GM04504 (cell line): Measurements from ENCODE around the gene TMEM209.

Source experiments
- DNase-seq: peaks from one replicate; pipeline ENCODE4 v3.0.0-alpha.2; 2012; ENCODE audit warnings: low read depth

Gene TMEM209

DNA sequence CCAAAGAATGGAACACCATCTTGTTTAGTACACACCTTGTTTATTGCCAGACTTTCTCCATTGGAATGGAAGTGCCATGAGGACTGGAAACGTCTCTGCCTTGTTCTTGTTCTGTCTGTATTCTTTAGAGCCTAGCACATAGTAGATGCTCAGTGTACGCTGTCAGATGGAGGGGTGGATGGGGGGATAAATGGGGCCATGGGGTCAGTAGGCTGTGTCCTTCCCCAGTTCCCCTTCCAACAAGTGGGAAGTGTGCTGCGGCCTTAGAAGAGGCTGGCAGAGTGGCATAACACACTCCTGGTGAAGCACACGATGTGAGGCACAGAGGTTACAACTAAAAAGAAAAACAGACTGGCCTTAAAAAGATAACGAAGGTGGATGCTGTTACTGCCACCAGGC lies 61.9 kb downstream of the TMEM209 start:
- DNase-seq, result no peak

DNA sequence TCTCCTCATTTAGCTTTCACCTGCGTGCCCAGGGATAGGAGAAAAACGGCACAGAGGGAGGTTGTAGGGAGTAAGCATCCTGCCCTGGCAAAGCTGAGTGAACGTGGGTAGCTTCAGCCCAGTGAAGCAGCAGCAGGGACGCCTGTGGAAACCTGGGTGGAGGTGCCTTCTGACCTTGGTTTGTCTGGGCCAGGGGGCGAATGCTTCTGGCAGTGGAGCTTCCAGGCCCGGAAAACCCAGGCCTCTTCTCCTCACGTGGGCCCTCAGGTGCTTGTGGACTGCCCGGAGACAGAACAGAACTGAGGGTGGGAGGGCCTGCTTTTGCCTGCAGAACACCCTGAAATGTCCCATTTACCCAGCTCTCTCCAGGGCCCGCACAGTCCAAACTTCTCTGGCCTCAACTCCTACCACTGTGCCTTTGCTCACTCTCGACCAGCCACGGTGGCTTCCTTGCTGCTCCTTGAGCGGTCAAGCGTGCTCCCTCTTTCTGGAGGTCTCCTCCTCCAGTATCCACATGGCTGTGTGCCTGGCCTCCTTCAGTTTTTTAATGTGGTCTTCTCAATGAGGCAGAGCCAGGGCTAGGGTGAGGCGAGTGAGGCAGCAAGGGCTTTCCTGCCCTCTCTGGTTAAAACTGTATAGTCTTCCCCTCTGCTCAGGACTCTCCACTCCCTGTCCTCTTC lies 62.4 kb downstream of the TMEM209 start:
- DNase-seq, result no peak

- no peak for DNase-seq
Observed at GRCh38 chr7:130141884-130142653, 63.1 kb downstream of the TMEM209 start.

- peak; percentile 34 for DNase-seq
Observed at GRCh38 chr7:130141161-130141883, 63.9 kb downstream of the TMEM209 start.

DNA sequence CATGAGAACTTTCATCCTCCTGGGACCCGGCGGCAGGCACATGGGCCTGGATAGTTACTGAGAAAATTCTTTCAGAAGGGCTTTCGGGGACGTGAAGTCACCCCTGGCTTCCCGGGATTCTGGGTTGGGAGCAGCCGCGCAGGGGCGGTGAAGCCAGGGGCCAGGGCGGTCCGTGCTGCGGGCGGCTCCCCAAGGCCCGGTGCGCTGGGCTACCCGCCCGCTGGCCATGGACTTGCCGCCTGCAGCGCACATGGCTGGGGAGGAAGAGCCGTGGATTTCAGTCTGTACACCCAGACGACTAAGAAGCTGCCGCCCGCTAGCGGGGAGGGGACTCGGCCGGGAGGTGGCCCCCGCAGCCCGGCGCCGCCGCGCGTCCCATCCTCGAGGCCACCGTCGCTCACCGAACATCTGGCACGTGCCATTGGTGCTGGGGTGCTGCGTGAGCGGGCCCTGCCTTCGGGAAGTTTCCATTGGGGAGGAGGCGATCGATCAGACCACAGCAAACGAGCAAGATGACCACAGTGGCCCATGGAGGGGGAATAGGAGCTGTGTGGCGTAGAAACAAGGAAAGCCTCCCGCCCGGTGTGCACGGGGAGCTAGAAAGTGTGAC lies 64.5 kb downstream of the TMEM209 start:
- DNase-seq, result no peak

DNA sequence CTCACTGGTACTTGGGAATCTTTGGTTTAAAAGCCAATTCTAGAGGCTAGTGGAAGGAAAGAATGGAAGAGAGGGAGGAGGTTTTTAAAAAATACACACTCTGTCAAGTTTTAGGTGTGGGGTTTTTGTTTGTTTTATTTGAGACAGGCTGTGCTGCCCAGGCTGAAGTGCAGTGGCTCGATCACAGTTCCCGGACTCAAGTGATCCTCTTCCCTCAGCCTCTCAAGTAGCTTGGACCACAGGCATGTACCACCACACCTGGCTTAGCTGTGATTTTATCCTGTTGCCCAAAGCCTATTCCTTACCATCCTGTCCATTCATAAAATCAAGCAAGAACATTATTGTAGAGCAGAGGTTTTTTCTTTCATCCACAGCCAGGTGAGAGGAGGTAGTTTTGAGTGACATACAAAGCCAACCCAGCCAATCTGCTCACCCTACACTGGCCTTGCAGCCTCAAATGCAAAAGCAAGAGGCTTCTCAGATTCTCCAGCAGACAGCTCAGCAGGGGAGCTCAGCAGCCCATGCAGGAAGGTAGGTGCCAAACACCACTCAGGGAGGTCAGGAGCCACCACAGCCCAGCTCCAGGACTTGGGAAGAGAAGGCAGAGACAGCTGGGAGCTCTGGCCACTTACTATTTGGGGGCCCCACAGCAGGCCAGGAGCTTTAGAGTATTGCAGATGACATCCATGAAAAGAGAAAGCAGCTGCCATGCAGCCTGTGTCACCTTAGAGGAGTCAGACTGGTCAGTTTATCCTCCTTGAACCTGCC lies 65.8 kb downstream of the TMEM209 start:
- DNase-seq, result no peak

- DNase-seq, result no peak
Observed at GRCh38 chr7:130137207-130137606, 68.0 kb downstream of the TMEM209 start.

DNA sequence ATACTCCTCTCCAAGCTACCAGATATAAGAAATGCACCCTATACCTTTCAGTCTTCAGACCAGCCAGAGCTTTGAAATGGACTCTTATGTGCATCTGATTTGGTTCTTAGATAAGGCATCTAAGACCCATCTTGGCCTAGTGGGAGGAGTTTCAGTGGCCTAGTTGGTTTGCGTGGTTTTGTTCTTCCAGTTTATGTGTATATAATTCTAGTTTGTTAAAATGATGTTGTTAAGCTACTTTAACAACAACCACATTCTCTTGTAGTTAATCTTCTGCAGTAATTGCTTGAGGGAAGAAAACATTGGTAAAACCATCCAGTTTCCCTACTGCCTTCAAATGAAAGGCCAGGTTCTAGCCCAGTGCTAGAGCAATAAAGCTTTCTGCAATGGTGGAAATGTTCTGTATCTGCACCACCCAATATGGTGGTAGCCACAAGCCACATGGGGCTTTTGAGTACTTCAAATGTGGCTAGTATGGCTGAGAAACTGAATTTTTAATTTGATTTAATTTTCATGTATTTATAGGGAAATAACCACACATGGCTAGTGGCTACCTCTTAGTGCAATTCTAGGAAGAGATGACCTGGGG lies 68.5 kb downstream of the TMEM209 start:
- DNase-seq, result no peak

DNA sequence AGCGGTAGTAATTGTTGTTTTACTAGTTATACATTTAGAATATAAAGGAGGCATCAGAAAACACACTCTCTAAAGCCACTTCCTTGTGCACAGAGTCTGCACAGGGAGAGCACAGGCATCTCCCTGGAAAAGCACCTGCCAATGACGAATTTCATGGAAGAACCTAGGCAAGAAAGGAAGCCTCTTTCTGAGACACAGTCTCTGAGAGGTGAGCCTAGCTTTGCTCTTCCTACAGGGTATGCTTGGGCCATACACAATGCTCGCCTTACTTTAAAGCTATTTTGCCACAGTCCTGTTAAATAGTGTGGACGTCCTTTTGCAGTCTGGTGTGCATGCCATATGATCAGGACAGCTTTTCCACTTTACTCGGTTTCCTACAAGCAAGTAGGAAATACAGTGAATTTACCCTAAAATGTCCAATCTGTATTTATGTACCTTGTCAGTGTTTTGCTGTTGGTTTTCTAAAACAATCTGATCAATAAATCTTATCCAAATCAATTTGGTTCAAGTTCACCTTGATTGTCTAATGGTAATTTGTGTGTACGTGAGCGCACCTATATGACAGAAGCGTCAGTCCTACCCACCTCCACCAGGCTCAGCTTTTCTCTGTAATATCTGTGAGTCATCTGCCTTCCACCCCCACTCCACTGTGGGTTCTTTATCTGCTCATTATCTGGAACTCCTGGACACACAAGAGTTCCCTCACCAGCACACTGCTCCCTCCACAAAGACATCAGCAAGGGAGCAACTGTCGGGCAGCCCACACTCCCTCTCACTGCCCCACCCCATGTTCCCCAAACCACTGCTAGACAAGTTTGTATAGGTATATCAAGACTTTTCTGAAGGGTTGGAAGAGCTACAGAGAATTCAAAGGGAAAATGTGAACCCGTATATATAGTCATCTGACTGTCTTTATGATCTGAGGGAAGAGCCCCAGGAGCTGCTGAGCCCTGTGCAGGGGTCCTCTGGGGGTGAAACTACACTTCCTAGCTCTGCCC lies 69.7 kb downstream of the TMEM209 start:
- no peak for DNase-seq

GRCh38 chr7:130134726-130135125 lies 70.5 kb downstream of the TMEM209 start:
- no peak for DNase-seq

GRCh38 chr7:130134106-130134636 lies 71.0 kb downstream of the TMEM209 start:
- DNase-seq, result no peak

DNA sequence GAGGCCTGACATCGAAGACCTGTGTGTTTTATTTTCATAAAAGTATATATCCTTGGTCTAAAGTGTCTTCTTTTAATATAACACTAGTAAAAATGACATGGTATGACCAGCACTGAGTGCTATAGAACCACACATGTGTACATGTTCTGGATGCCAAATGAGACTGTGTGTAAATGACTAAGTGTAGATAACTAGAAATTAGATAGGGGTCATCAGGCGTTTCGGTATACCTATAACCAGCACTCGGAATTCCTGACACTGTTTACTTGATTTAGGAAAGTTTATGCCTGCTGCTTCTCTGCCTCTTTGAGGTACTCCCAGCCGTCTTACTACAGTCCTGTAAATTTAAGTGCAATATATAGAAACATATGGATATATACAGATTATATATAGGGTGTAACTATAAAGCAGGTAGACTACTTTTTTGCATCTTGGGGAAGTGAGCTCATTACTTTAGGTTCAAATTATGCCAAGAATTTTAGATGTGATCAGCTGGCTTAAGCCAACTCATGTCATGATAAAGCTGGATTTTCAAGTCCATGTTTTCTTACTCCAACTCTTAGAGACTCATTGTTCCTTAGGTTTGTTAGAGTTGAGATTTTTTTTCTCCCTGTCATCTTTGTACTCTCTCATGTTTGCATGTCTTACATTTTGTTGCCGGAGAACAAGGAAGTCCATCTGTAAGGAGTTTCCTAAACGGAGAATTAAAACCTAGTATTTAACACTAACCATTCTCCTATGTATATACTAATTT lies 72.0 kb downstream of the TMEM209 start:
- DNase-seq, result no peak

- no peak for DNase-seq
Observed at GRCh38 chr7:130131964-130132875, 73.0 kb downstream of the TMEM209 start.

DNA sequence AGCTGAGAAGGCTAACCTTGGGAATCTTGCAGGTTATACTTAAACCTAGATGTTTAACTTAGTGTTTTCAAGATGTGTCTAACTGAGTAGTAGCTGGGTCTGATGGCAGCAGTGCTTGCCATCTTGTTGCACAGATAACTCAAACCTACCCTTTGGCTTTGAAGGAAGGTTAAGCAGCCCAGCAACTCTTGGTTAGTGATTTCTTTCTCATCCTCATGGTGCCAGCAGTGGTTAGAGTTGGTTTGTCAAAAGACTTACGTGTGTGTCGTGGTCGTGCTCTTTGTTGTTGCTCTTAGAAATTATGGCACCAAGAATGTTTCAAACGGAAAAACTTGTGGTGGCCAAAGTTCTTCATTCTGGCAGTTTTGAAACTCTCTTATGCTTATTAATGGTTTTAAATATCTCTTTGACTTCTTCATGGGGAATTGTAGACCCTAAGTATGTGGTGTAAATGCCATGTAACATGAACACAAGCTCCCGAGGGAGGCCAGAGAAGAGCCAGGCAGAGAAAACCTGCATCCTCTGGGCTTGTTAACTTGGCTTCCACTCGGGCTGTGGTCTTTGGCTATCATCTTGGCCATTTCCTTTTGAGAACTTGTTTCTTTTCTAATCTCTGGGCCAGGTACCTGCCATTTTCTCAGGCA lies 73.9 kb downstream of the TMEM209 start:
- no peak for DNase-seq

GRCh38 chr7:130129011-130129411 lies 76.2 kb downstream of the TMEM209 start:
- no peak for DNase-seq

DNA sequence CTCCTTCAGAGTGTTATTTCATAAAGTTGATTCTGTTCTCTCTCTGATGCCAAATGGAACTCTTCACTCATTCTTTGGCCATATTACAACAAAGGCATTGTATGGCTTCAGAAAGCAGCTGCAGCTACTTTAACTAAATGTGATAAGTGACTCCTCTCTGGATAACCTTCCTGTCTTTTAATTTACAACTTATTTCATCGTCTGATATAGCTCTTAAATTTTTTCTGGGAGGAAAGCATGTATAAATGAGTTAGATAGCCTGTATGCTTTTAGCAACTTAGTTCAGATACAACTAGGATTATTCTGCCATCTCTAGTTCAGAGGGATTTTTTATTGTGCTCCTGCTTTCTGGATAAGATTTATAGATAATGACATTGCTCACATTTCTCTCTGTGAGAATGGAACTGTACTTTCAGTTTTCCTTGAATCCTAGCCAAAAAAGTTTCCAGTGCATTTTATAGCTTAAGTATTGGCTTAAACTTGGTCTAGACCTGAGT lies 77.3 kb downstream of the TMEM209 start:
- no peak for DNase-seq

DNA sequence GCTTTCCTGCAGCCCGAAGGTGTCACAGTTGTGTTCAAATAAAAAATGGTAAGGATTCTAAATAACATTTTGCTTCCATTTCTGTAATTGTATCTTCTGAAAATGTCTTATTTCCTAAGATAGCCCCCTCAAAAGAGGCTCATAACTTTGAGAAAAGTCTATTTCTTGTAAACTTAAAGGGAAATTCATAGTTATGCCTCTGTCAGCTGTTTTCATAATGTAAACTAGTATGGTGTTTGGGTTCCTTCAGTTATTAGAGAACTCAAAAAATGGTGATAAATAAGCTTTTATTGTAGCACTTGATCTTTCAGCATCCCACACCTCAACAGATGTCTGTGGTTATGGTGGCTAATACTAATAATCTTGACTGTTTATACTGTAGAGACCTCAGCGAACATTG lies 77.8 kb downstream of the TMEM209 start:
- no peak for DNase-seq
